Measurements from ENCODE around the gene RAI1. TPM values are rescaled to one million over a fixed set of nuclear protein-coding genes. Genes with fewer than 3 reads are reported as not detected.
A peak's percentile ranks its signal among the peaks of the same experiment; 100 is the strongest.

RAI1 gene
- total and polyA plus RNA-seq, 2 of the 13 experiments (the other 11 are each of a cell fraction or from before 2014, with no cell fraction given): 3.4 to 5.2 TPM

DNA sequence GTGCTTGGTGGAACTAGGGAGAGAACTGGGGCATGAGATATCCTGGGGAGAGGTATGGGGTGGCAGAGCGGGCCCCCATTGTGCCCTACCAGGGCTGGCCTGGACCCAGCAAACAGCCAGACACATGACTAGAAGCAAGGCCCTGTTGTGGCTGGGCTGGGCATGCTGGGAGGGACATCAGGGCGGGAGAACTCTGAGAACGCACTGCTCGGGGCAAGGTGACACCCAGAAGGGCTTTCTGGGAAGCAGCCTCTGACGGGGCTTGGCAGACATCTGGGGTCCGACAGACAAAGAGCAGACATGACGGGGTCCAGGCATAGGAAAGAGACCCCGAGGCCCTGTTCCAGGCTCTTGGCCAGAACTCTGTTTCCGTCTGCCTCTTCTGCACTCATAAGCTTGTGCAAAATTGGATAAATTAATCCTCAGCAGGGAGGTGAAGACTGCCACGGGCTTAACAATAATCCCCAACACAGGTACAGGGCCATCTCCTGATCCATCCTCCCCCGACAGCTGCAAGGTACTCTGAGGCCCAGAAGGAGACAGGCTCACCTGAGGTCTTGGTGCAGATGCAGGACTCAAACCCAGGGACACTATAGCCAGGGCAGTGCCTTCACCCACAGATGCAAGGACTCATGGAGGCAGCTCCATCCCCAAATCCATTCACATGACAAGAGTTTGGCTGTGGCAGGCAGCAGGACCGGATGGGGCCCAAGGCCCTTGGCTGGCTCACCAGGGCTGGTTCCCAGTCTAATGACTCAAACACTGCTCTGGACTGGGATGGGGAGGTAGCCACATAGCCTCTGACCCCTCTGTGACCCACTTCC is 150.2 kb downstream of the RAI1 start (continued):
- TF ChIP-seq, protein P1, sequence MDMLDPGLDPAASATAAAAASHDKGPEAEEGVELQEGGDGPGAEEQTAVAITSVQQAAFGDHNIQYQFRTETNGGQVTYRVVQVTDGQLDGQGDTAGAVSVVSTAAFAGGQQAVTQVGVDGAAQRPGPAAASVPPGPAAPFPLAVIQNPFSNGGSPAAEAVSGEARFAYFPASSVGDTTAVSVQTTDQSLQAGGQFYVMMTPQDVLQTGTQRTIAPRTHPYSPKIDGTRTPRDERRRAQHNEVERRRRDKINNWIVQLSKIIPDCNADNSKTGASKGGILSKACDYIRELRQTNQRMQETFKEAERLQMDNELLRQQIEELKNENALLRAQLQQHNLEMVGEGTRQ (IDR thresholded peaks at IDR 0.05; ENCODE audit: low read depth, low read length): no peak
- TF ChIP-seq, protein P1 (CRISPR knock-in tag; IDR thresholded peaks at IDR 0.05; ENCODE audit: borderline replicate concordance): no peak
- TF ChIP-seq CHD4 (IDR thresholded peaks at IDR 0.05; ENCODE audit: borderline replicate concordance, low read length) (peak; percentile 2; the same call in 1 of the 2 replicates), ZBTB38 (CRISPR knock-in tag; IDR thresholded peaks at IDR 0.05) (peak; percentile 3; the same call in 1 of the 2 replicates), ZNF501 (CRISPR knock-in tag; IDR thresholded peaks at IDR 0.05) (peak; percentile 55; the same call in 1 of the 2 replicates)
- TF ChIP-seq, protein P2, sequence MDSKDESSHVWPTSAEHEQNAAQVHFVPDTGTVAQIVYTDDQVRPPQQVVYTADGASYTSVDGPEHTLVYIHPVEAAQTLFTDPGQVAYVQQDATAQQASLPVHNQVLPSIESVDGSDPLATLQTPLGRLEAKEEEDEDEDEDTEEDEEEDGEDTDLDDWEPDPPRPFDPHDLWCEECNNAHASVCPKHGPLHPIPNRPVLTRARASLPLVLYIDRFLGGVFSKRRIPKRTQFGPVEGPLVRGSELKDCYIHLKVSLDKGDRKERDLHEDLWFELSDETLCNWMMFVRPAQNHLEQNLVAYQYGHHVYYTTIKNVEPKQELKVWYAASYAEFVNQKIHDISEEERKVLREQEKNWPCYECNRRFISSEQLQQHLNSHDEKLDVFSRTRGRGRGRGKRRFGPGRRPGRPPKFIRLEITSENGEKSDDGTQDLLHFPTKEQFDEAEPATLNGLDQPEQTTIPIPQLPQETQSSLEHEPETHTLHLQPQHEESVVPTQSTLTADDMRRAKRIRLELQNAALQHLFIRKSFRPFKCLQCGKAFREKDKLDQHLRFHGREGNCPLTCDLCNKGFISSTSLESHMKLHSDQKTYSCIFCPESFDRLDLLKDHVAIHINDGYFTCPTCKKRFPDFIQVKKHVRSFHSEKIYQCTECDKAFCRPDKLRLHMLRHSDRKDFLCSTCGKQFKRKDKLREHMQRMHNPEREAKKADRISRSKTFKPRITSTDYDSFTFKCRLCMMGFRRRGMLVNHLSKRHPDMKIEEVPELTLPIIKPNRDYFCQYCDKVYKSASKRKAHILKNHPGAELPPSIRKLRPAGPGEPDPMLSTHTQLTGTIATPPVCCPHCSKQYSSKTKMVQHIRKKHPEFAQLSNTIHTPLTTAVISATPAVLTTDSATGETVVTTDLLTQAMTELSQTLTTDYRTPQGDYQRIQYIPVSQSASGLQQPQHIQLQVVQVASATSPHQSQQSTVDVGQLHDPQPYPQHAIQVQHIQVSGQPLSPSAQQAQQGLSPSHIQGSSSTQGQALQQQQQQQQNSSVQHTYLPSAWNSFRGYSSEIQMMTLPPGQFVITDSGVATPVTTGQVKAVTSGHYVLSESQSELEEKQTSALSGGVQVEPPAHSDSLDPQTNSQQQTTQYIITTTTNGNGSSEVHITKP (CRISPR knock-in tag; IDR thresholded peaks at IDR 0.05; ENCODE audit: low read depth): no peak
- TF ChIP-seq, protein P3, sequence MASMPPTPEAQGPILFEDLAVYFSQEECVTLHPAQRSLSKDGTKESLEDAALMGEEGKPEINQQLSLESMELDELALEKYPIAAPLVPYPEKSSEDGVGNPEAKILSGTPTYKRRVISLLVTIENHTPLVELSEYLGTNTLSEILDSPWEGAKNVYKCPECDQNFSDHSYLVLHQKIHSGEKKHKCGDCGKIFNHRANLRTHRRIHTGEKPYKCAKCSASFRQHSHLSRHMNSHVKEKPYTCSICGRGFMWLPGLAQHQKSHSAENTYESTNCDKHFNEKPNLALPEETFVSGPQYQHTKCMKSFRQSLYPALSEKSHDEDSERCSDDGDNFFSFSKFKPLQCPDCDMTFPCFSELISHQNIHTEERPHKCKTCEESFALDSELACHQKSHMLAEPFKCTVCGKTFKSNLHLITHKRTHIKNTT (CRISPR knock-in tag; IDR thresholded peaks at IDR 0.05): no peak
- TF ChIP-seq, protein P4, sequence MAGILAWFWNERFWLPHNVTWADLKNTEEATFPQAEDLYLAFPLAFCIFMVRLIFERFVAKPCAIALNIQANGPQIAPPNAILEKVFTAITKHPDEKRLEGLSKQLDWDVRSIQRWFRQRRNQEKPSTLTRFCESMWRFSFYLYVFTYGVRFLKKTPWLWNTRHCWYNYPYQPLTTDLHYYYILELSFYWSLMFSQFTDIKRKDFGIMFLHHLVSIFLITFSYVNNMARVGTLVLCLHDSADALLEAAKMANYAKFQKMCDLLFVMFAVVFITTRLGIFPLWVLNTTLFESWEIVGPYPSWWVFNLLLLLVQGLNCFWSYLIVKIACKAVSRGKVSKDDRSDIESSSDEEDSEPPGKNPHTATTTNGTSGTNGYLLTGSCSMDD (CRISPR knock-in tag; IDR thresholded peaks at IDR 0.05): no peak

Data from HepG2 (cell line).